Hematopoietic multipotent progenitor cell treated with erythropoietin and hydrocortisone succinate and interleukin-3 and kit ligand, for 4 days (in vitro differentiated cells): Measurements from ENCODE around the gene OPRPN.

Experiments
- DNase-seq: peaks from one replicate; pipeline ENCODE4 v3.0.0-alpha.2; 2015

OPRPN gene

GRCh38 chr4:70397580-70397979, at the start of gene OPRPN:
TSS of gene OPRPN (plus strand) at chr4:70397940. CDS start at chr4:70399286, 1,346 bp downstream.
- no peak for DNase-seq

GRCh38 chr4:70356185-70356584, 41.6 kb upstream of the OPRPN start:
- DNase-seq: no peak

GRCh38 chr4:70359115-70359661, 38.6 kb upstream of the OPRPN start:
- DNase-seq: no peak

GRCh38 chr4:70360460-70360859, 37.3 kb upstream of the OPRPN start, which contains the start of gene SMR3A:
TSS of gene SMR3A (plus strand) at chr4:70360760. CDS start at chr4:70362116, 1,356 bp downstream.
- DNase-seq: no peak

GRCh38 chr4:70364002-70364401, 33.7 kb upstream of the OPRPN start:
- DNase-seq: no peak

- DNase-seq: no peak
Observed at GRCh38 chr4:70365479-70365878, 32.3 kb upstream of the OPRPN start.

- DNase-seq: no peak
Observed at GRCh38 chr4:70367813-70368212, 29.9 kb upstream of the OPRPN start.

GRCh38 chr4:70371987-70372386, 25.8 kb upstream of the OPRPN start:
- no peak for DNase-seq

GRCh38 chr4:70372760-70373159, 25.0 kb upstream of the OPRPN start:
- no peak for DNase-seq

- DNase-seq: no peak
Observed at GRCh38 chr4:70380578-70380977, 17.2 kb upstream of the OPRPN start.

- DNase-seq: no peak
Observed at GRCh38 chr4:70382691-70383181, 15.0 kb upstream of the OPRPN start, which contains the start of gene SMR3B. TSS of gene SMR3B (plus strand) at chr4:70383131. CDS start at chr4:70384511, 1,380 bp downstream.

GRCh38 chr4:70392057-70392776, 5.5 kb upstream of the OPRPN start:
- no peak for DNase-seq

- no peak for DNase-seq
Observed at GRCh38 chr4:70399319-70399718, 1.6 kb downstream of the OPRPN start.

- DNase-seq: no peak
Observed at GRCh38 chr4:70402762-70403161, 5.0 kb downstream of the OPRPN start.

- DNase-seq: no peak
Observed at GRCh38 chr4:70405765-70406164, 8.0 kb downstream of the OPRPN start.

- no peak for DNase-seq
Observed at GRCh38 chr4:70425306-70425705, 27.6 kb downstream of the OPRPN start.

GRCh38 chr4:70426789-70427188, 29.0 kb downstream of the OPRPN start:
- no peak for DNase-seq

- DNase-seq: no peak
Observed at GRCh38 chr4:70437197-70437596, 39.5 kb downstream of the OPRPN start.

- DNase-seq: no peak
Observed at GRCh38 chr4:70442474-70442873, 44.7 kb downstream of the OPRPN start.

GRCh38 chr4:70443329-70443728, 45.6 kb downstream of the OPRPN start:
- no peak for DNase-seq

GRCh38 chr4:70449220-70449619, 51.5 kb downstream of the OPRPN start:
- no peak for DNase-seq

GRCh38 chr4:70452946-70453345, 55.2 kb downstream of the OPRPN start:
- DNase-seq: no peak
